Keratinocyte (primary cell): ENCODE data around the gene KMT2B. TPM values are rescaled to one million over a fixed set of nuclear protein-coding genes. Genes with fewer than 3 reads are reported as not detected.

Source experiments
- DNase-seq: peaks from one replicate; pipeline ENCODE4 v3.0.0-alpha.2; 2011; ENCODE audit warnings: low read depth, missing footprints, low spot score
- FAIRE-seq: peaks from 2 replicates; lab custom pipeline; 2011; peaks lifted over from hg19 to GRCh38; lab: Jason Lieb, UNC
- H2AFZ ChIP-seq: 2 replicates; pipeline ENCODE4 v1.6.0; 2012; ENCODE audit warnings: low read length, control low read depth, inconsistent platforms; ENCODE audit not compliant: control insufficient read depth
- H3K27ac ChIP-seq: 2 replicates; pipeline ENCODE4 v1.5.1; 2011; ENCODE audit warnings: low read length; ENCODE audit not compliant: control insufficient read depth, insufficient read depth
- H3K27me3 ChIP-seq: 3 replicates; pipeline ENCODE4 v1.6.0; 2011; ENCODE audit warnings: low read length; ENCODE audit not compliant: control insufficient read depth, insufficient read depth; ENCODE audit errors: extremely low read depth
- H3K36me3 ChIP-seq, 2 experiments: 2 replicates in 1 of 2; 3 replicates in 1 of 2; pipeline ENCODE4 v1.5.1; 2011; ENCODE audit warnings: low read length in 2 of 2, mild to moderate bottlenecking in 1 of 2; ENCODE audit not compliant: control insufficient read depth in 2 of 2, insufficient read depth in 2 of 2; ENCODE audit errors: extremely low read depth in 1 of 2
- H3K4me1 ChIP-seq: 3 replicates; pipeline ENCODE4 v1.5.1; 2011; ENCODE audit warnings: low read length; ENCODE audit not compliant: control insufficient read depth, insufficient read depth; ENCODE audit errors: extremely low read depth
- H3K4me2 ChIP-seq: 3 replicates; pipeline ENCODE4 v1.6.0; 2011; ENCODE audit warnings: low read depth, low read length; ENCODE audit not compliant: control insufficient read depth, insufficient read depth; ENCODE audit errors: extremely low read depth
- H3K4me3 ChIP-seq, 3 experiments: fragments of 200-600 bp in 1 of 3; sonication (generic) in 1 of 3; 2 replicates in 2 of 3; 3 replicates in 1 of 3; pipeline ENCODE4 v1.5.1; 2011 to 2016; ENCODE audit warnings: low read length in 3 of 3, mild to moderate bottlenecking in 3 of 3, control low read depth in 2 of 3, inconsistent platforms in 1 of 3, low read depth in 1 of 3, mixed read lengths in 1 of 3, mixed run types in 1 of 3, moderate library complexity in 1 of 3; ENCODE audit not compliant: control insufficient read depth in 2 of 3, insufficient read depth in 2 of 3; ENCODE audit errors: extremely low read depth in 1 of 3
- H3K79me2 ChIP-seq: 2 replicates; pipeline ENCODE4 v1.6.0; 2012; ENCODE audit warnings: low read length; ENCODE audit not compliant: control insufficient read depth, insufficient read depth
- H3K9ac ChIP-seq: 3 replicates; pipeline ENCODE4 v1.6.0; 2011; ENCODE audit warnings: low read length; ENCODE audit not compliant: control insufficient read depth, insufficient read depth; ENCODE audit errors: extremely low read depth
- H3K9me1 ChIP-seq: 3 replicates; pipeline ENCODE4 v1.6.0; 2011; ENCODE audit warnings: low read length; ENCODE audit not compliant: control insufficient read depth, insufficient read depth; ENCODE audit errors: extremely low read depth
- H3K9me3 ChIP-seq: 2 replicates; pipeline ENCODE4 v1.5.1; 2012; ENCODE audit warnings: low read depth, low read length; ENCODE audit not compliant: control insufficient read depth
- H4K20me1 ChIP-seq: 3 replicates; pipeline ENCODE4 v1.6.0; 2011; ENCODE audit warnings: low read length; ENCODE audit not compliant: control insufficient read depth, insufficient read depth; ENCODE audit errors: extremely low read depth
- EZH2 ChIP-seq: IDR thresholded peaks from one replicate; pipeline ENCODE4 v1.6.1; 2012; ENCODE audit warnings: inconsistent platforms, mild to moderate bottlenecking, low read length, moderate library complexity
- dilution Hi-C: fragments of 300-500 bp; cut with MboI; formaldehyde crosslinking; loops from one replicate; pipeline ENCODE4 v1.7.0; 2020; ENCODE audit warnings: low sequenced_read_pairs; ENCODE audit not compliant: extremely low pct_ligation_motif_present
- polyA plus RNA-seq, 5 experiments: library from polyadenylated mRNA; depleted of rRNA in 3 of 5; stranded (reverse) in 3 of 5; stranded (forward) in 1 of 5; unstranded in 1 of 5; fragments of >200 nt; gene quantifications; 1 replicate in 1 of 5; 2 replicates in 3 of 5; 3 replicates in 1 of 5; pipeline versions ENCODE4 v1.2.1 to v1.2.3, GENCODE V29; 2011 to 2012; ENCODE audit warnings: missing spikeins in 2 of 5, low read depth in 1 of 5, low replicate concordance in 1 of 5
- TF ChIP-seq, protein P1 (sequence below), 3 experiments: IDR thresholded peaks in 1 of 3; conservative IDR thresholded peaks in 1 of 3; optimal IDR thresholded peaks in 1 of 3; 2 replicates in 2 of 3; 3 replicates in 1 of 3; pipeline versions ENCODE3 to v1.5.1; 2011; ENCODE audit warnings: low read length in 3 of 3, mild to moderate bottlenecking in 3 of 3, moderate library complexity in 2 of 3, control low read depth in 1 of 3, inconsistent platforms in 1 of 3; ENCODE audit not compliant: insufficient read depth in 2 of 3; ENCODE audit errors: extremely low read depth in 1 of 3

Gene KMT2B
- polyA plus RNA-seq, 1 donor (not counting 4 experiments of a cell fraction or from before 2014, with no cell fraction given) = 7.7 TPM

DNA sequence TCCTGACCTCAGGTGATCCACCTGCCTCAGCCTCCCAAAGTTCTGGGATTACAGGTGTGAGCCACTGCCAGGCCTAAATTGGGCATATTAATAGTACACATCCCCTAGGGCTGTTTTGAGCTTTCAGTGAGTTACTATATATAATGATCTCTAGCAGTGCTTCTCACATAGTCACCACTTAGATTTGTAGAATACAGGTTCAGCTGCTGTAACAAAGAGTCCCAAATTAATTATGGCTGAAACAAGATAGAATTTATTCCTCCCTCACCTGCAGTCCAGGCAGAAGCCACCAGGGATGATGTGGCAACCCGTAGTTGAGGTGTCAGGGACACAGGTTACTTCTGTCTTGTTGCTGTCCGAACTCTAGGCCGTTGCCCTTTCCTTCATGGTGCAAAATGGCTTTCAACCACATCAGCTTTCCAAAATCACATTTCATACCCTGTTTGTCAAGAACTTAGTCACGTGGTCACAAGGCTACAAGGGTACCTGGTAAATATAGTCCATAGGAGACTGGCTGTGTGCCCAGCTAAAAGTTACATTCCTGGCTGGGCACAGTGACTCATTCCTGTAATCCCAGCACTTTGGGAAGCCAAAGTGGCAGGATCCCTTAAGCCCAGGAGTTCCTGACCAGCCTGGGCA, 43.0 kb downstream of the KMT2B start:
- peaks cover 5 to 21% of the 10 kb centered on the region in 2 experiments for H3K36me3 ChIP-seq
- no peak for FAIRE-seq
- peaks cover 20% of the 10 kb centered on the region for H3K79me2 ChIP-seq
- dilution Hi-C loops = no loop called here
- no peaks in the 10 kb centered on the region for H3K9me3 ChIP-seq
- H3K4me3 ChIP-seq = no peak overlapping the region
- H3K9me1 ChIP-seq = no peaks in the 10 kb centered on the region
- H3K4me1 ChIP-seq = peaks cover 19% of the 10 kb centered on the region
- no peak overlapping the region for H3K9ac ChIP-seq
- no peak overlapping the region for H3K4me2 ChIP-seq
- no peak for TF ChIP-seq EZH2
- TF ChIP-seq, protein P1, sequence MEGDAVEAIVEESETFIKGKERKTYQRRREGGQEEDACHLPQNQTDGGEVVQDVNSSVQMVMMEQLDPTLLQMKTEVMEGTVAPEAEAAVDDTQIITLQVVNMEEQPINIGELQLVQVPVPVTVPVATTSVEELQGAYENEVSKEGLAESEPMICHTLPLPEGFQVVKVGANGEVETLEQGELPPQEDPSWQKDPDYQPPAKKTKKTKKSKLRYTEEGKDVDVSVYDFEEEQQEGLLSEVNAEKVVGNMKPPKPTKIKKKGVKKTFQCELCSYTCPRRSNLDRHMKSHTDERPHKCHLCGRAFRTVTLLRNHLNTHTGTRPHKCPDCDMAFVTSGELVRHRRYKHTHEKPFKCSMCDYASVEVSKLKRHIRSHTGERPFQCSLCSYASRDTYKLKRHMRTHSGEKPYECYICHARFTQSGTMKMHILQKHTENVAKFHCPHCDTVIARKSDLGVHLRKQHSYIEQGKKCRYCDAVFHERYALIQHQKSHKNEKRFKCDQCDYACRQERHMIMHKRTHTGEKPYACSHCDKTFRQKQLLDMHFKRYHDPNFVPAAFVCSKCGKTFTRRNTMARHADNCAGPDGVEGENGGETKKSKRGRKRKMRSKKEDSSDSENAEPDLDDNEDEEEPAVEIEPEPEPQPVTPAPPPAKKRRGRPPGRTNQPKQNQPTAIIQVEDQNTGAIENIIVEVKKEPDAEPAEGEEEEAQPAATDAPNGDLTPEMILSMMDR (optimal IDR thresholded peaks at IDR 0.05 in 1 of 3, IDR thresholded peaks at IDR 0.05 in 1 of 3, conservative IDR thresholded peaks at IDR 0.05 in 1 of 3; ENCODE audit: extremely low read depth in 1 of 3, insufficient read depth in 2 of 3, low read length in 3 of 3) = no peak
- no peak for DNase-seq
- no peaks in the 10 kb centered on the region for H4K20me1 ChIP-seq
- H2AFZ ChIP-seq = no peak overlapping the region
- no peak overlapping the region for H3K27ac ChIP-seq
- H3K27me3 ChIP-seq = no peaks in the 10 kb centered on the region

DNA sequence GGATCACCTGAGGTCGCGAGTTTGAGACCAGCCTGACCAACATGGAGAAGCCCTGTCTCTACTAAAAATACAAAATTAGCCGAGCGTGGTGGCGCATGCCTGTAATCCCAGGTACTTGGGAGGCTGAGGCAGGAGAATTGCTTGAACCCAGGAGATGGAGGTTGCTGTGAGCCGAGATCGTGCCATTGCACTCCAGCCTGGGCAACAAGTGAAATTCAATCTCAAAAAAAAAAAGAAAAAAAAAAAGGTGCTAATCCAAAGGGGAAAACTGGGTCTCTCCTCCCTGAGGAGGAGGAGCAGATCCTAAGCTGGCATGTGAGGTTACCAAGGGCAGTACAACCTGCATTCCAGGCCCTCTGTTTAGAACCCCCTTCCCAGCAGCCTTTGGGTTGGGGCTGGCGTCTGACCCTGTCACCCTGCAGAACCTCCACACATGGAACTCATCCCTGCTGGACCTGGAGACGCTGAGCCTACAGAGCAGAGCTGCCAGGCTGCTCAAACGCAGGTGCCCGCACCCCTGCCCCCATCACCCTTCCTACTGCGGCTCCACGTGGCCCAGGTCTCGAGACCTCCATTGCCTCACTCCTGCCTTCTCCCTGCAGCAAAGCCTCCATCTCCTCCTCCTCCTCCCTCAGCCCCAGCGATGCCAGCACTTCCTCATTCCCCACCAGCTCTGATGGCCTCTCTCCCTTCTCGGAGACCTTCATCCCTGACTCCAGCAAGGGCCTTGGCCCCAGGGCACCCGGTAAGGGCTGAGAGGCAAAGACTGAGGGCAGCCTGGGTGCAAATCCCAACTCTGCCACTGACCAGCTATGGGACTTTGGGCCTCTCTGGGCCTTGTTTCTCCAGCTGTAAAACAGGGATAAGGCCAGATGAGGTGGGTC, 46.9 kb downstream of the KMT2B start:
- dilution Hi-C loops = no loop called here
- no peak overlapping the region for H3K9ac ChIP-seq
- peaks cover 9 to 22% of the 10 kb centered on the region in 2 experiments for H3K36me3 ChIP-seq

More for the DNA sequence above, 46.9 kb downstream of the KMT2B start:
- Histone ChIP-seq H3K27ac (no peak overlapping the region), H3K4me1 (peaks cover 3% of the 10 kb centered on the region), H2AFZ (no peak overlapping the region), H4K20me1 (no peaks in the 10 kb centered on the region), H3K27me3 (no peaks in the 10 kb centered on the region), H3K79me2 (peaks cover 8% of the 10 kb centered on the region), H3K4me3 (no peak overlapping the region), H3K4me2 (no peak overlapping the region), H3K9me1 (no peaks in the 10 kb centered on the region), H3K9me3 (no peaks in the 10 kb centered on the region)
- no peak for FAIRE-seq
- DNase-seq = no peak
- TF ChIP-seq EZH2 = no peak
- TF ChIP-seq, protein P1 (optimal IDR thresholded peaks at IDR 0.05 in 1 of 3, IDR thresholded peaks at IDR 0.05 in 1 of 3, conservative IDR thresholded peaks at IDR 0.05 in 1 of 3; ENCODE audit: extremely low read depth in 1 of 3, insufficient read depth in 2 of 3, low read length in 3 of 3) = no peak
